OCI-LY3 (cell line): Measurements from ENCODE around the gene SVIL.
"Not testable (repeated sequence)": the region's sequence is repeated elsewhere in the genome, so short reads cannot be mapped to it uniquely, and the experiment has no call there.

Experiments used
- H2AFZ ChIP-seq: fragments of 200-600, 300-600 bp; shearing (Covaris generic); 2 replicates; pipeline ENCODE4 v1.6.0; 2014; ENCODE audit warnings: antibody characterized with exemption, low read depth, low read length
- H3K27ac ChIP-seq: fragments of 200-600, 300-600 bp; sonication (generic); 2 replicates; pipeline ENCODE4 v1.5.1; 2014; ENCODE audit warnings: mild to moderate bottlenecking, low read length, moderate library complexity, mixed read lengths
- H3K27me3 ChIP-seq: fragments of 200-600, 300-600 bp; sonication (generic); 2 replicates; pipeline ENCODE4 v1.6.1; 2014; ENCODE audit warnings: low read depth, low read length, mixed read lengths
- H3K36me3 ChIP-seq: fragments of 200-600, 300-600 bp; sonication (generic); replicated peaks from 2 replicates; pipeline ENCODE3; 2014; ENCODE audit warnings: low read depth, low read length, mixed read lengths
- H3K4me1 ChIP-seq: fragments of 300-600, 200-600 bp; sonication (generic); 2 replicates; pipeline ENCODE4 v1.6.1; 2014; ENCODE audit warnings: low read length, mixed read lengths
- H3K4me2 ChIP-seq: fragments of 200-600, 300-600 bp; sonication (generic); 2 replicates; pipeline ENCODE4 v1.6.1; 2014; ENCODE audit warnings: low read length, mixed read lengths
- H3K4me3 ChIP-seq: fragments of 300-600, 200-600 bp; sonication (generic); 2 replicates; pipeline ENCODE4 v1.5.1; 2014; ENCODE audit warnings: antibody characterized with exemption, mild to moderate bottlenecking, low read length, moderate library complexity
- H3K79me2 ChIP-seq: fragments of 300-600, 200-600 bp; shearing (Covaris generic); 2 replicates; pipeline ENCODE4 v1.6.1; 2014; ENCODE audit warnings: mild to moderate bottlenecking, low read length, mixed read lengths
- H3K9ac ChIP-seq: fragments of 300-600, 200-600 bp; shearing (Covaris generic); 2 replicates; pipeline ENCODE4 v1.6.0; 2014; ENCODE audit warnings: mild to moderate bottlenecking, low read length, moderate library complexity
- H3K9me3 ChIP-seq: fragments of 200-600, 300-600 bp; shearing (Covaris generic); 2 replicates; pipeline ENCODE4 v1.6.1; 2014; ENCODE audit warnings: low read length, mixed read lengths; ENCODE audit not compliant: insufficient read depth
- H4K20me1 ChIP-seq: fragments of 200-600, 300-600 bp; sonication (generic); 2 replicates; pipeline ENCODE4 v1.6.1; 2016; ENCODE audit warnings: low read length, mixed read lengths; ENCODE audit not compliant: insufficient read depth
- CTCF ChIP-seq: fragments of 200-600, 300-600 bp; sonication (generic); IDR thresholded peaks from 2 replicates; pipeline ENCODE4 v1.5.1; 2014; ENCODE audit warnings: antibody characterized with exemption, low read length, low read depth
- EZH2phosphoT487 ChIP-seq: fragments of 200-600 bp; shearing (Covaris generic); IDR thresholded peaks from 2 replicates; pipeline ENCODE4 v1.6.1; 2018; ENCODE audit warnings: antibody characterized with exemption, mixed run types, low read depth

Gene SVIL

GRCh38 chr10:29495366-29495765 lies 139.4 kb downstream of the SVIL start:
- no peak overlapping the region for H2AFZ ChIP-seq
- no peak overlapping the region for H3K9ac ChIP-seq

GRCh38 chr10:29493697-29494096 lies 141.1 kb downstream of the SVIL start:
- no peaks in the 10 kb centered on the region for H3K27me3 ChIP-seq
- H3K9me3 ChIP-seq = no peaks in the 10 kb centered on the region
- no peaks in the 10 kb centered on the region for H3K79me2 ChIP-seq
- H3K27ac ChIP-seq = no peak overlapping the region
- H3K9ac ChIP-seq = no peak overlapping the region
- H3K4me3 ChIP-seq = no peak overlapping the region
- H3K36me3 ChIP-seq = no peaks in the 10 kb centered on the region
- H3K4me1 ChIP-seq = peaks cover 10% of the 10 kb centered on the region
- no peak overlapping the region for H3K4me2 ChIP-seq
- H4K20me1 ChIP-seq = no peaks in the 10 kb centered on the region
- no peak overlapping the region for H2AFZ ChIP-seq
- TF ChIP-seq CTCF (no peak), EZH2phosphoT487 (no peak)

More at GRCh38 chr10:29495366-29495765, 139.4 kb downstream of the SVIL start:
- no peaks in the 10 kb centered on the region for H3K27me3 ChIP-seq
- H3K4me2 ChIP-seq = no peak overlapping the region
- H3K36me3 ChIP-seq = no peaks in the 10 kb centered on the region
- TF ChIP-seq CTCF (no peak), EZH2phosphoT487 (no peak)
- H3K4me3 ChIP-seq = no peak overlapping the region
- no peak overlapping the region for H3K27ac ChIP-seq
- peaks cover 10% of the 10 kb centered on the region for H3K4me1 ChIP-seq
- H4K20me1 ChIP-seq = no peaks in the 10 kb centered on the region
- no peaks in the 10 kb centered on the region for H3K79me2 ChIP-seq
- H3K9me3 ChIP-seq = no peaks in the 10 kb centered on the region

GRCh38 chr10:29492774-29493173 lies 142.0 kb downstream of the SVIL start:
- no peaks in the 10 kb centered on the region for H4K20me1 ChIP-seq
- no peak overlapping the region for H3K4me2 ChIP-seq
- H3K27me3 ChIP-seq = no peaks in the 10 kb centered on the region
- H3K27ac ChIP-seq = no peak overlapping the region
- H3K36me3 ChIP-seq = no peaks in the 10 kb centered on the region
- H3K4me1 ChIP-seq = peaks cover 10% of the 10 kb centered on the region
- TF ChIP-seq CTCF (no peak), EZH2phosphoT487 (no peak)
- H3K79me2 ChIP-seq = no peaks in the 10 kb centered on the region
- no peaks in the 10 kb centered on the region for H3K9me3 ChIP-seq
- no peak overlapping the region for H3K4me3 ChIP-seq
- H3K9ac ChIP-seq = no peak overlapping the region
- no peak overlapping the region for H2AFZ ChIP-seq

- no peaks in the 10 kb centered on the region for H3K36me3 ChIP-seq
- no peak overlapping the region for H3K4me2 ChIP-seq
- TF ChIP-seq EZH2phosphoT487 = no peak
- no peak for TF ChIP-seq CTCF
Observed at GRCh38 chr10:29491918-29492317, 142.9 kb downstream of the SVIL start.

GRCh38 chr10:29490781-29491280 lies 143.9 kb downstream of the SVIL start:
- not testable (repeated sequence) for H3K9me3 ChIP-seq, H3K9ac ChIP-seq, H3K27me3 ChIP-seq, H3K4me3 ChIP-seq, H2AFZ ChIP-seq, H4K20me1 ChIP-seq, H3K79me2 ChIP-seq, H3K4me1 ChIP-seq, H3K4me2 ChIP-seq, H3K36me3 ChIP-seq, H3K27ac ChIP-seq

More at GRCh38 chr10:29491918-29492317, 142.9 kb downstream of the SVIL start:
- no peak overlapping the region for H3K27ac ChIP-seq
- H3K4me1 ChIP-seq = peaks cover 8% of the 10 kb centered on the region
- no peak overlapping the region for H3K4me3 ChIP-seq
- H4K20me1 ChIP-seq = no peaks in the 10 kb centered on the region
- no peak overlapping the region for H2AFZ ChIP-seq
- H3K79me2 ChIP-seq = no peaks in the 10 kb centered on the region
- H3K9me3 ChIP-seq = no peaks in the 10 kb centered on the region
- no peaks in the 10 kb centered on the region for H3K27me3 ChIP-seq
- H3K9ac ChIP-seq = no peak overlapping the region

- H3K4me2 ChIP-seq, H3K79me2 ChIP-seq, H3K27me3 ChIP-seq, H3K9ac ChIP-seq, H3K9me3 ChIP-seq, H3K36me3 ChIP-seq, H3K4me1 ChIP-seq, H3K4me3 ChIP-seq, H4K20me1 ChIP-seq, H2AFZ ChIP-seq, H3K27ac ChIP-seq: not testable (repeated sequence)
Observed at GRCh38 chr10:29488471-29488870, 146.3 kb downstream of the SVIL start.
